NK-92 (cell line): ENCODE data around the gene GADL1.

Experiments used
- DNase-seq: peaks from one replicate; lab custom pipeline; 2025; ENCODE audit not compliant: unreplicated experiment; lab: John Stamatoyannopoulos, UW

GADL1 gene

DNA sequence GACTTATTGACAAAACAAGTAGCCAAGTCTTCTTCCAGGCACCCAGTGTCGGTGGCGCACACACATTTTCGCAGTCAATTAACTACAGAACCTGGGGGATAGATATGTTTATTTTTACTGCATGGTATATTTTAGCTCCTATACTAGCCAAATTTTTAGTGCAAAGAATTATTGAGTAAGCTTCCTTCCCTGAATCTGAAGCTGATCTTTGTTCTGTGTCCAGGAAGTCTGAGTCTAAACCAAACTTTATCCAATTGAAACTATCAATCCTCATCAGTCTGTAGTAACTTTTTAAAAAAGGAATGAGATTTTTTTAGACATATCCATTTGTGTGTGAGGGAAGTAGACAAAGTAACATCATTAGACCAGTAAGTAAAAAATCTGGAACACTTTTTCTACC is 133.1 kb downstream of the GADL1 start:
- DNase-seq, result no peak

DNA sequence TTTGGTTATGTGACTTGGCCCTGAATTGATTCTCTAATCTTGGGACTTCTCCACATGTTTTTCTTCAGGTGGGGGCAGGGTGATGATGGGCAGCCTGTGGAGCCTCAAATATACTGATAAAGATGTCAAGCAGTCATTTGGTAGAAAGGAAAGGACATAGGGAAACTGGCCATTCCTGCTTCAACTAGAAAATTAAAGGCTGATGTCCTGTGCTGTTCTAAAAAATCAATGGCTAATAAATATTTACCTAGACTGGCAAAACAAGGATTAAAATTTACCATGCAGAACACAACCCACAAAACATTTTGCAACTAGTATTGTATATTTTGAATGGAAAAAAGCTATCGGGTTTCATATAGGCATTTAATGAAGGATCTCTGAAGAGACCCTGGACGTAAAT is 133.7 kb downstream of the GADL1 start:
- no peak for DNase-seq

DNA sequence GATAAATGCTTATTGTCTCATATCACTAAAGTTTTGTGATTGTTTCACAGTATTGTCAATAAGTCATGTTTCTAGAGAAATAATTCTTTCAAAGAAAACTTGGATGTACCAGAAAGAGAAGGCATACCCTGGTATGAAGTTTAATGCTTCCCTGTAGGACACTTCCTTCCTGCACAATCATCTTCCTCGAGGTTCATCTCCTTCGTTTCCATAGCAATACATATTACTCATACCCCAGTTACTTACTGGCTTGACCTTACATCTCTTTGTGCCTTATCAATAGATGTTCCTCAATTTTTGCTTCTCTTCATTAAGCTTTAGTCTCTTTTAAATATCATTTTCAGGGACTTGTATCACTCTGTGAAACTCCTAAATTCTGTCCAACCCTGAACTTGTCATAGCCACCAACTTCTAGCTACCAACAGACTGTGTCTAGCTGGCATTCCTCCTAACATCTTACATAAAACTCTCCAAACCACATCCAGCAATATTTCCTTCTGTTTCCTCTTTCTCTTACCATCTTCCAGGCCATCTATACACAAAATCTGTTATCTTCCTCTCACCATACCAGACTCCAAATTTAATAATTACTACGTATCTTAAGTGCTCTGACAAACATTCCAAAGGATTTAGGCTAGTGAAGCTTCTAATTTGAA is 134.3 kb downstream of the GADL1 start:
- no peak for DNase-seq

DNA sequence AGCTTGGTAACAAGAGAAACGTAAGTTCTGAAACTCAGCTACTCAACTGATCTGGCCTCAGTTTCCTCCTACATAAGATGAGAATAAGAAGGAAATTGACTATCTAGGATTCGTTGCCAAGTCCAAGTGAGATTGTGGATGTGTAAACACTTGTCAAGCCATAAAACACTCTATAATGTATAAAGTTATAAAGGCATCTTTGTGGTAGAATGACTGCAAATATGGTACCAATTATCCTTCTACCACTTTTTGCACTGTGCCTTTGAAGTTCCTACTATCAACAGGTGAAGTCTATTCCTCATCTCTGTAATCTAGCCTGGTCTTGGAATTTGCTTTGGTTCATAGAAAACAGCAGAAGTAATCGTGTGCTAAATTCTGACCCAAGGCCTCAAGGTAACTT is 138.2 kb downstream of the GADL1 start:
- DNase-seq, result no peak

DNA sequence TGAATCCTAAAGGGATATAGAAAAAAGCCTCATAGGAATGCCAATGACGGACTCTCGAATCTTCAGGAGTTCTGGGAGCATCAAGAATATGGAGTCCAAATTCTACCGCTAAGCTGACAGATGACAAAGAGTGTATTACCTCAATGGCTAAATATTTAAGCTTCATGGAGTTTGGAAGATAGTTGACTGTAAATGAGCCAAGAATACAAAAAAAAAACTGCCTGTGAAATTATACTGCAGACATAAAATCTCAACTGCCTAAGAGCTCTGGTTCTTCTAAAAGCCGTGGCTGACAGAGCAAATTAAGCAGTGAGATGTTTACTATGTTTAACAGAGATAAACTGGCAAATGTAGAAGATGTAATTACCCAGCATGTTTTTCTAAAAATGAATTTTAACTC is 140.0 kb downstream of the GADL1 start:
- no peak for DNase-seq

DNA sequence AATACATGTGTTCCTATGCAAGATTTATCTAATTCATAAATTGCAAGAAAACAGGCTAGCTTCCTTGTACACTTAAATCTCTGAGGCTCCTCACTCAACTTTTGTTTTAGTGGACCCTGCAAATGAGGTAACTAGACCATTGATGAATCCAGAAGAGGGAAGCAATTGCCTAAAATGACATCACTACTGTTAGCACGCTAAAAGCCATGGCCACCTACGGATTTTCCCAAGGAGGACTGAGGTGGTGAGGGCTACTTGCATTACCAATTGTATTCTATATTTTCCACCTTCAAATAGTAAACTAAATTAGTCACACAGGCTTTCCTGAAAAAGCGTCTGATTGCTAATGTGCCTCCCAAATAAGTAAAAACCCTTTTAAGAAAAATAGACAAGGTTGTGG is 140.7 kb downstream of the GADL1 start:
- DNase-seq, result no peak

DNA sequence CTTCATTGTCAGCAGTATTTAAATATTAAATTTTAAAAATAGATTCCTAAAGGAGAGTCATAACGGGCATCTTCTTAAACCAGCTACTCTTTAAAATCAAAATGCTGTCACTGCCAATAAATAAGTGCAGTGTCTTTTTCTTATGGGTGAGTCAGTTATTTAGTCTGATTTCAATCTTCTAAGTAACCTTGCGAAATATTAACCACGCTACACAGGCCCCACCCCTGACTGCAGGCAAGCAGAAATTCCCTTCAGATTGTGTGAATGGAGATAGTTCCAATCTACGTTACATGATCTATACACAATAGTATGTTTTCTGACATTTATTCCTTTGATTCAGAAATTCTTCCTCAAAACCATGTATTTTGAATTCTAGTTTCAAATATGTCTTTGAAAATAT is 141.5 kb downstream of the GADL1 start:
- DNase-seq, result no peak

DNA sequence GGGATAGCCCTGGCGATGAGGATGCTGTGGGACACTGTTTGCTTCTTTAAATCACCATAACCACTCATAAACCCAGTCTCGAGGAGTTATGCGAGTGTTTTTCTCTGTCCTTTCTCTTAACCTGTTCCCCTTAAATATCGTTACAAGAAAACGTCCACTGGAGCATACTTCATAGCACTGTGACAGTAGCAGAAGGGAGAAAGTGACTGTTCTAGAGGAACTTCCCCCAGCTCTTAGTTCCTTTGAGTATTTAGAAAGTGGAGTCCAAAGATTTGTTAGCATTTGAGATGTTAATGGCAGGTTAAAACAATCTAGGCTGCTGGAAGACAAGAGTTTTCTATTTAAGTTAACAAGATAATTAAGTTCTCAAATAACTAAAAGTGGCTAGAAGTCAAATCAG is 142.0 kb downstream of the GADL1 start:
- no peak for DNase-seq

DNA sequence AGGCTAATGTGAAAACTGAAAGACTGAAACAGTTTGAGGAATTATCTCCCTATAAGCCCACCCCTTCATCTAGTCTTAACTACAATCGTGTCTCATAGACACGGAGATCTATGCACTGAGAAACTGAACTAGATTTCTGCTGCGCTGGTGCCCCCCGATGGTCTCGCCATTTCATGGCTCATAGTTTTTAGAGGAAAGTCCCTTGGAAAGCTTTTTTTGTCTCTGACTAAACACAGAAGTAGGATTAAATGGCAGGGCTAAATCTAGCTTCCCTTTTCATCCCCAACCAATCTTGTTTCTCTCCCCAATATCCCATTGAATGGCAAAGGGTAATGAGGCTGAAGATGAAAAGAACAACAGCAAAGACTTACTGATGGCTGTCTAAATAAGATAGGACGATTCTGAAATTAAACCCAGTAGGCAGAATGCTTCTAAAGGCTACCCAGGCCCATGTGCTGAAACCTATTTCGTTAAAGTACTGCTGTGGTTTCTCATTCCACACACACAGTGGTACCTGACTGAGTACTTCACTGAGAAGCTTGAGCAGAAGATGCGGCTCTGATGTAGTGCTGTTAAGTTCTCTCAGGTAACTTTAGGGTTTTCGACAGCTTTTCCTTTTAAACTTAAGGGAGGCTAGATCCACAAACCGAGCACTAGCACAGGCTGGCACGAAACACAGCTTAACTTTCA is 142.7 kb downstream of the GADL1 start:
- no peak for DNase-seq

DNA sequence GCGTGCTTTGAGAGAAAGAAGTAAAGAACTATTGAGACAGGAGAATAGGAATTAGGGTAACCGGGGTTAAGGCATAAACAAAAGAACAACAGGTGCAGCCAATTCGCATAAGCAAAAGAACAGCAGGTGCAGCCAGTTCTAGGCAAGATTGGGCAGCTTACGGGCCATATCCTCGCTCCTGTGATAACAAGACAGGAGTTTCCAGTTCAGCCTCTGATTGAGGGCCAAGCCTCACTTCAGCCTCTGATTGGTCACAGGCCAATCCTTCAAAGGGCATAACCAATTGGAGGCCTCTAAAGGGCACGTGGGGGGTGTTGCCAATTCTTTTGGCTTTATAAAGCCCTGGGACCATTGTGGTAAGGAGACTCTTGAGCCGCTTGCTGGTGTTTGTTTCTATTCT is 143.5 kb downstream of the GADL1 start:
- no peak for DNase-seq

DNA sequence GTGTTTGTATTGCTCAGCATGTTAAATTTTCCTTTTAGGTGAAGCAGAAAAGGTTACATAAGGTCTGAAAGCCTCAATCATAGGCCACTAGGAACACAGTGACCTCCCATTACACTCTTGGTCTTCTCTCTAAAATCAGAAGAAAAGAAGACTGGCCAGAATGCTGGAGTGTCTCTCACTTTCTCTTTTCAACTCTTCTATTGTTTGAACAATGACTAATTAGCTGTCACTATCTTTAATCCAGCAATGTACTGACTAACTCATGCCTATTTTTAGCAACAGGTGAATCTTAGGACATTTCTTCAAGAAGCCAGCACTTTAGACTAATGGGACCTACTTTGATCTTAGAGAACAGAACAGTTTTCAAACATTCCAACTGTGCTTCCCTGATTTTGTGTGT is 145.2 kb downstream of the GADL1 start:
- no peak for DNase-seq

DNA sequence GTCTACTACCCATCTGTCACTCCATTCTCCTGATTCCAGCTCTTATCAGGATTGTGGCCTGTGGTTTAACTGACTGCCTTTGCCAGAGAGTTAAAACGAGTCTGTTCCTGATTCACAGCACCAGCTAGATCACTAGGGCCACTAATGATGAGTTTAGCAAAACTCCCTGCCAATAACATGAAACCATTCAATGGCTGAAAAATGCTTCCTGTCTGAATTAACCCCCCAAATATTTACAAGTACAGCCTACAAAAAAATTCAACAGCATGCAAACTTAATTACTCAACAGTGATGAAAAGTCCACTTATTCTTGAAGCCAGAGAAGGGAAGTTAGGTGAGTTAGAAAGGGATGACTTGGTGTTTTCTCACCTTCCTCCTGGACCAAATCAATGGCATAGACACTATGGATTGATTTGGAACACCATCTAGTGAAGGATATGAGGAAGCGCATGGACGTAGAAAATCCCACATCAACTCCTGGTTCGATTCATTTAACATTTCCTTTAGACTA is 146.6 kb downstream of the GADL1 start:
- DNase-seq, result no peak

DNA sequence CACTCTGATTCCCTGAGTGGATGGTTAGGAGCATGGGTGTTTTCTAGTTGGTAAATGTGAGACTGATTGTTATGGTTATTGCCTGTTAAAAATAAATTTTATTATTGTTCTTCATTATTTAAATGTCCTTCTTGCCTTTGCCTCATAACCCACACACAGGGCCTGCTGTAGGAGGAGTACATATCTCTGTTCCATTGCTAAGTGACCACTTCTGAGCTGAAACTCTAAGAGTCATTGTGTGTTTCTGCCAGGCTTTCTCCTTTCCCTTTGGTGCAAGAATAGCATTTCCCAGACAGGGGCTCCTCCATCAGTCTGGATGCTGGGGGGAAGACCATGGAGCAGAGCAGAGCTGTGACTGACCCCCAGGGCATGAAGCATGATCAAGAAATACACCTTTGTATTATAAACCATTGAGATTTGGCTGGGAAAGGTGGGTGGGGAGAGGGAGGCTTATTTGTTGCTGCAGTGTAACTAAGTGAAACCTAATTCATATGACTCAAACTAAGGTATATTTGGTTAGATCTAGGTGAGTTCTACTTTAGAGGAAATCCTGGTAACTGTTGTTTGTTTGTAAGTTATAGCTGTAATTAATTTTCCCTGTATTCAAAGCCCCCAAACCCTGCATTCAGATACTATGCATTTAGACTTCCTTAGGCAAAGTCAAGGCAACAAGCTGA is 150.7 kb downstream of the GADL1 start:
- DNase-seq, result no peak

DNA sequence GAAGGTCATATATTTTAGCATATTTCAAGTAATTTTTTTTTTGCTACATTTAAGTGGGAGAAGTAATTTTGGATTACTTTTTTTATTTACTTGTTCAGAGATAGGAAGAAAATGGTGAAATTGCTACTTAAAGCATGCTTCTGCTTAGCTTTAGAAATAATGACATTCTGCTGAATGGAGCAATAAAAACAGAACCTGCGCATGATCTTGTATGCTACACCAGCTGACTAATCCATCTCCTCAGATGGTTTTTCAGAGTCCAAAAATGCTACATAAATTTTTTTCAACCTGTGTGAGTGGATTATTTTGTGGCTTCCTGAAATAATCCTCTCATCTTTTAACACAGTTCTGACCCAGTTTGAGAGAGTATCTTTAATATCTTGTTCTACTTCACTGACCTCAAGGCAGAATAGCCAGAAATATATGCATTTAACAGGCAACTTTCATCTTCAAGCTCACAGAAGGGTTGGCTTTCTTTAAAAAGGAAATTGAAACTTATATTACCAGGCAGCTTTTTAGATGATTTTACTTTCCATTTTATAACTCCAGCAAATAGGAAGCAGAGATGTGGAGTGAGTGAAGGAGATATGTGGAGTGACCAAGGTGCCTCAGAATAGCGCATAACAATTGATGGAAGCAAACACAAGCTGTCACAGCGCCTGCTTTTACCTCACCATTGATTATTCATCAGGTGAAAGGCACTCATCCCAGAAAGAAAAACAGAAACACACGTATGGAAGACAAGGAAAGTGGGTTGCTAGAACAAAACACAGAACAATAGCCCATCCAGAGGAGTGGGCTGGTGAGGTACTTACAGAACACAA is 151.5 kb downstream of the GADL1 start:
- DNase-seq, result no peak

DNA sequence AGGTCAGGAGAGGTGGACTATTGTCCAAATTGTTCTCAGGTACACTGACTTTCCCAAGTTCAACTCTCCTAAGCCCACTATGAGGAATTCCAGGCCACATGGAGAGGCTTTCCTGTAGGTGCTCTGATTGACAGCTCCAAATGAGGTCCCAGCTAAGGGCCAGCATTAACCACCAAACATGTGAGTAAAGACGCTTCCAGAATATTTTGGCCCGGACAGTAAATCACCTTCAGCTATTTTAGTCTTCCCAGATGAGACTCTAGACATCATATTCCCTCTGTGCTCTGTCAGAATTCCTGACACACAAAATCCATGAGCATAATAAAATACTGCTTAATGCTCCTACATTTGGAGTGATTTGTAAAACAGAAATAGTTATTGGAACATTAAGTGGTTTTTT is 152.6 kb downstream of the GADL1 start:
- no peak for DNase-seq

DNA sequence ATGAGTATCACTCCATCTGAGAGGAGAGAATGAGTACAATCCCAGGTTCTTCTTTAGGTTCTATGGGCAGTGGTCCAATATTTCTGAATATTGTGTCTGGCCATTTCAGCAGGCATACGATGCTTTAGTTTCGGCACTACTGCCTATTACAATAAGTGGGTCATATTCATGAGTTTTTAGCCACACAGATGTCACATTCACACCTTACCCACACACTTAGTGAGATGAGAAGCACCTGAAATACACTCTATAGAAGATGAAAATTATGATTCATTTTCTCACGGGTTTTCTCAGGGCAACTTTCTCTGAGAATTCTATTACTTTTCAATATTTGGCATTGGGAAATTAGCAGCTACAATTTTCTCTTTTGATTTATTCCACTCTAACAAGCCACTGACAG is 155.9 kb downstream of the GADL1 start:
- no peak for DNase-seq

DNA sequence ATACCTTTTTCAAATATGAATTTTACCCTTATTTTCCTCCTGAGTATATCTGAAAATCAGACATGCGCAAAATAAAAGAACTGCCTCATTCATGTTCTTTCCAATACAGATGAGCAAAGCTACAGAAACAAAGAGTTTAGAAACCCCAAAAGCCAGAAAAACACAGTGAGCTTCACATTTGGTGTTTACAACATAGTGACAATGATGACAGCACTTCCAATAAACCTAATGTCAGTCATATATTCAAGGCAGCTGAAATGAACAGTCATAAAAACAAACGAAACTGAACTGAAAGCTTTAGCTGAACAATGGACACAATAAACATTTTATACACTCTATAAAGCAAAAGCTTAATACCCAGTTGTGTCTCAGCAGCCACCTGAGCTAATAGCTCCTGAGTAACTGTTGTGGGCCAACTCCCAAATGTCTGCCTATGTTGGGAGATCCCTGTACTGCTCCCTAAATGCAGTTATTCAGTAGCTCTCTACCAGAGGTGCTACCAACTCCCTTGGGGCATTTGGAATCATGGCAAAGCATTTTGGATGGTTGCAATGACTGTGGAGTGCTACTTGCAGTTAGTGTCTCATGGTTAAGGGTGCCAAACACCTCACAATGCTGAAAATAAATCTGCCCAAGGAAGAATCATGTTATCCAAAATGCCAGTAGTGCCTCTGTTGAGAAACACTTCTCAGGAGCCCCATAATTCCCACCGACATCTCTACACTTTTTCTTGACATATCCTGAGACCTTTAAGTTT is 156.5 kb downstream of the GADL1 start:
- DNase-seq, result no peak

DNA sequence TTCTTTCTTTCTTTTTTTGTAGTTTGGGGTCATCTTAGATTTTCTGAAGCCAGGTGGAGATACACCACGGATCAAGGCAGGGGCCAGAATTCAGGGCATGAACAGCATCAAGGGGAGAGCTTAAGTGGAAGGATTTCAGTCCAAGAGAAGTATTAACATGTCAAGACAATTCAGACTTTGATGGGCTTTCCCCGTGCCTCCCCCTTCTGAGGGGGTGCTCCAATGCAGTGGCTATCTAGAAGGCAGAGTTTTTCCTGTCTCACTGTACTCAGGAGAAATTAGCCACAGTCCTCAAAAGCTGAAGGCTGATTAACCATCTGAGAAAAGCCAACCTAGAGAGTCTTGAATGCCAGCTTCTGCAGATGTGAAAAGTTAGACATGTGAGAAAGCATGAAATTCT is 160.8 kb downstream of the GADL1 start:
- DNase-seq, result no peak

DNA sequence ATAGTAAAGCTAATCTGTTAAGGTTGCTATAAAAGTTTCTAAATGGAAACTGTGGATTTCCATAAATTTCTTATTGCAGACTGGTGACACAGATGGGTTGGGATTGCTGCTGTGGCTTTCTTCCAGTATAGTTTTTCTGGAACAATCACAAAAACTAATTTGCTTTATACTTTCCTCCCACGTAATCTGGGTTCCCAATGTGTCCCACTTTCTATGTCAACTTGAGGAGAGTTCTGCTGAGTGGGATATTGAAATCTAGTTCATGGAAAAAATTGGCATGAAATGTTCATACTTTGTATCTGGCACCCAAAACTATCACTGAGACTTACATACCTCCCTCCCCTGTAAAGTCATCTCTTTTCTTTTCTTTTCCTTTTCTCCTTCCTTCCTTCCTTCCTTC is 161.3 kb downstream of the GADL1 start:
- DNase-seq, result no peak

DNA sequence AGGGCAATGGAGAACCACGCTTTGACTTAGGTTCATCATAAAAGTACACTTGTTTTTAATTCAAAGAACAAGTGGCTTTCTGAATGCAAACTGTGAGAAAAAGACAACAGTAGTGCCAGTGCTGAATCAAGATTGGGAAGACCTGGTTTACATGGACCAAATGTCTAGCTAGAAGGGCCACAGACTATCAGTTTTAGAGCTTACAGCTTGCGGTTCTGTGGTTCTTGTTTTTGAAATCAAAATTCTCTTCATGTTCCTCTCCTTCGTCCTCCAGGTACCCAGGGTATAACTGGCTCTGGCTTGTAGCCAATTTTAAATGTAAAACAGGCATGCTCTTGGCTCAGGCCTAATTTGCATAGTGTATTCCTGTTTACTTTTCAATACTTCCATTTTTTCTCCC is 163.5 kb downstream of the GADL1 start:
- no peak for DNase-seq

DNA sequence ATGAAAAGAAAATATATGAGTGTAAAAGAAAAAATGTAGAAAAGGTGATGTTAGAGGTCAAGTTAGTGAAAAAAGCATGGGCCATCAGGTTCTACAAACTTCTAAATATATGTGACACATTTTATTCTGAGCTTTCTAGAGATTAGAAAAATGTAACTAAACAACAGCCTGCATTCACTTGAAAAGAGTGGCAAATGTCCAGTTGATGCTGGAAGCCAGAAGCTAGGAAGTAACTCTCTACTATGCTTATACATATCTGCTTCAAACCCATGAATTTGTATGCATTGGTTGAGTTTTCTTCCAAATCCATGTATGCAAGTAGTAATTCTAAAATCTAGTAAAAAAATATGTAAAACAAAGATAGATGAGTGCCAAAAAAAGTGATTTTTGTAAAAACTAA is 164.5 kb downstream of the GADL1 start:
- DNase-seq, result no peak
